HepG2 (cell line): ENCODE data around the gene C9orf85. TPM values are rescaled to one million over a fixed set of nuclear protein-coding genes. Genes with fewer than 3 reads are reported as not detected.

Experiments
- KDM1A ChIP-seq: IDR thresholded peaks from 2 replicates; pipeline ENCODE4 v1.6.1; 2016; ENCODE audit warnings: missing compliant biosample characterization
- MYPOP ChIP-seq: sonication (generic); formaldehyde crosslinking; IDR thresholded peaks from 2 replicates; pipeline ENCODE4 v1.8.1; 2023; ENCODE audit warnings: mild to moderate bottlenecking, moderate library complexity, missing genetic modification reagents
- NFATC3 ChIP-seq: sonication (generic); formaldehyde crosslinking; IDR thresholded peaks from 2 replicates; pipeline ENCODE4 v1.5.1; 2020; ENCODE audit warnings: mild to moderate bottlenecking, missing genetic modification reagents
- ZMAT5 ChIP-seq: sonication (generic); formaldehyde crosslinking; IDR thresholded peaks from 2 replicates; pipeline ENCODE4 v1.5.0; 2020; ENCODE audit warnings: mild to moderate bottlenecking, low read depth, missing genetic modification reagents, borderline replicate concordance
- polyA plus RNA-seq, 8 experiments: library from polyadenylated mRNA; depleted of rRNA in 3 of 8; stranded (reverse) in 7 of 8; unstranded in 1 of 8; fragments of >200 nt; fragmentation: Illumina TruSeq in 4 of 8; extraction: Trizol in 4 of 8; gene quantifications; 2 replicates each; pipeline versions ENCODE4 v1.2.1 to v1.2.3, GENCODE V29; 2011 to 2016; ENCODE audit warnings: low read depth in 4 of 8, missing spikeins in 1 of 8, mixed read lengths in 1 of 8; ENCODE audit not compliant: insufficient read depth in 1 of 8
- total RNA-seq, 5 experiments: library from RNA; depleted of rRNA; stranded (reverse); fragments of >200 nt; fragmentation: Illumina TruSeq; extraction: Trizol; gene quantifications; 2 replicates each; pipeline ENCODE4 v1.2.3, GENCODE V29; 2016; ENCODE audit warnings: low read depth in 1 of 5
- TF ChIP-seq, protein P1 (sequence below): sonication (generic); formaldehyde crosslinking; IDR thresholded peaks from 2 replicates; pipeline ENCODE4 v1.4.0; 2020; ENCODE audit warnings: missing genetic modification reagents, borderline replicate concordance
- TF ChIP-seq, protein P2 (sequence below): IDR thresholded peaks from 2 replicates; pipeline ENCODE4 v1.6.1; 2016; ENCODE audit warnings: missing genetic modification reagents, missing compliant biosample characterization
- TF ChIP-seq, protein P3 (sequence below): sonication (generic); formaldehyde crosslinking; IDR thresholded peaks from 2 replicates; pipeline ENCODE4 v1.5.0; 2020; ENCODE audit warnings: mild to moderate bottlenecking, missing genetic modification reagents, borderline replicate concordance

C9orf85 gene
- total and polyA plus RNA-seq, 2 of the 13 experiments (the other 11 are each of a cell fraction or from before 2014, with no cell fraction given): 9.9 to 13.9 TPM

- TF ChIP-seq, protein P1, sequence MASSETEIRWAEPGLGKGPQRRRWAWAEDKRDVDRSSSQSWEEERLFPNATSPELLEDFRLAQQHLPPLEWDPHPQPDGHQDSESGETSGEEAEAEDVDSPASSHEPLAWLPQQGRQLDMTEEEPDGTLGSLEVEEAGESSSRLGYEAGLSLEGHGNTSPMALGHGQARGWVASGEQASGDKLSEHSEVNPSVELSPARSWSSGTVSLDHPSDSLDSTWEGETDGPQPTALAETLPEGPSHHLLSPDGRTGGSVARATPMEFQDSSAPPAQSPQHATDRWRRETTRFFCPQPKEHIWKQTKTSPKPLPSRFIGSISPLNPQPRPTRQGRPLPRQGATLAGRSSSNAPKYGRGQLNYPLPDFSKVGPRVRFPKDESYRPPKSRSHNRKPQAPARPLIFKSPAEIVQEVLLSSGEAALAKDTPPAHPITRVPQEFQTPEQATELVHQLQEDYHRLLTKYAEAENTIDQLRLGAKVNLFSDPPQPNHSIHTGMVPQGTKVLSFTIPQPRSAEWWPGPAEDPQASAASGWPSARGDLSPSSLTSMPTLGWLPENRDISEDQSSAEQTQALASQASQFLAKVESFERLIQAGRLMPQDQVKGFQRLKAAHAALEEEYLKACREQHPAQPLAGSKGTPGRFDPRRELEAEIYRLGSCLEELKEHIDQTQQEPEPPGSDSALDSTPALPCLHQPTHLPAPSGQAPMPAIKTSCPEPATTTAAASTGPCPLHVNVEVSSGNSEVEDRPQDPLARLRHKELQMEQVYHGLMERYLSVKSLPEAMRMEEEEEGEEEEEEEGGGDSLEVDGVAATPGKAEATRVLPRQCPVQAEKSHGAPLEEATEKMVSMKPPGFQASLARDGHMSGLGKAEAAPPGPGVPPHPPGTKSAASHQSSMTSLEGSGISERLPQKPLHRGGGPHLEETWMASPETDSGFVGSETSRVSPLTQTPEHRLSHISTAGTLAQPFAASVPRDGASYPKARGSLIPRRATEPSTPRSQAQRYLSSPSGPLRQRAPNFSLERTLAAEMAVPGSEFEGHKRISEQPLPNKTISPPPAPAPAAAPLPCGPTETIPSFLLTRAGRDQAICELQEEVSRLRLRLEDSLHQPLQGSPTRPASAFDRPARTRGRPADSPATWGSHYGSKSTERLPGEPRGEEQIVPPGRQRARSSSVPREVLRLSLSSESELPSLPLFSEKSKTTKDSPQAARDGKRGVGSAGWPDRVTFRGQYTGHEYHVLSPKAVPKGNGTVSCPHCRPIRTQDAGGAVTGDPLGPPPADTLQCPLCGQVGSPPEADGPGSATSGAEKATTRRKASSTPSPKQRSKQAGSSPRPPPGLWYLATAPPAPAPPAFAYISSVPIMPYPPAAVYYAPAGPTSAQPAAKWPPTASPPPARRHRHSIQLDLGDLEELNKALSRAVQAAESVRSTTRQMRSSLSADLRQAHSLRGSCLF (CRISPR knock-in tag): no peak
- TF ChIP-seq NFATC3 (CRISPR knock-in tag) (no peak), MYPOP (CRISPR knock-in tag) (no peak), KDM1A (CRISPR knock-in tag) (no peak), ZMAT5 (CRISPR knock-in tag) (no peak)
- TF ChIP-seq, protein P2, sequence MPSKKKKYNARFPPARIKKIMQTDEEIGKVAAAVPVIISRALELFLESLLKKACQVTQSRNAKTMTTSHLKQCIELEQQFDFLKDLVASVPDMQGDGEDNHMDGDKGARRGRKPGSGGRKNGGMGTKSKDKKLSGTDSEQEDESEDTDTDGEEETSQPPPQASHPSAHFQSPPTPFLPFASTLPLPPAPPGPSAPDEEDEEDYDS (CRISPR knock-in tag): no peak
- TF ChIP-seq, protein P3, sequence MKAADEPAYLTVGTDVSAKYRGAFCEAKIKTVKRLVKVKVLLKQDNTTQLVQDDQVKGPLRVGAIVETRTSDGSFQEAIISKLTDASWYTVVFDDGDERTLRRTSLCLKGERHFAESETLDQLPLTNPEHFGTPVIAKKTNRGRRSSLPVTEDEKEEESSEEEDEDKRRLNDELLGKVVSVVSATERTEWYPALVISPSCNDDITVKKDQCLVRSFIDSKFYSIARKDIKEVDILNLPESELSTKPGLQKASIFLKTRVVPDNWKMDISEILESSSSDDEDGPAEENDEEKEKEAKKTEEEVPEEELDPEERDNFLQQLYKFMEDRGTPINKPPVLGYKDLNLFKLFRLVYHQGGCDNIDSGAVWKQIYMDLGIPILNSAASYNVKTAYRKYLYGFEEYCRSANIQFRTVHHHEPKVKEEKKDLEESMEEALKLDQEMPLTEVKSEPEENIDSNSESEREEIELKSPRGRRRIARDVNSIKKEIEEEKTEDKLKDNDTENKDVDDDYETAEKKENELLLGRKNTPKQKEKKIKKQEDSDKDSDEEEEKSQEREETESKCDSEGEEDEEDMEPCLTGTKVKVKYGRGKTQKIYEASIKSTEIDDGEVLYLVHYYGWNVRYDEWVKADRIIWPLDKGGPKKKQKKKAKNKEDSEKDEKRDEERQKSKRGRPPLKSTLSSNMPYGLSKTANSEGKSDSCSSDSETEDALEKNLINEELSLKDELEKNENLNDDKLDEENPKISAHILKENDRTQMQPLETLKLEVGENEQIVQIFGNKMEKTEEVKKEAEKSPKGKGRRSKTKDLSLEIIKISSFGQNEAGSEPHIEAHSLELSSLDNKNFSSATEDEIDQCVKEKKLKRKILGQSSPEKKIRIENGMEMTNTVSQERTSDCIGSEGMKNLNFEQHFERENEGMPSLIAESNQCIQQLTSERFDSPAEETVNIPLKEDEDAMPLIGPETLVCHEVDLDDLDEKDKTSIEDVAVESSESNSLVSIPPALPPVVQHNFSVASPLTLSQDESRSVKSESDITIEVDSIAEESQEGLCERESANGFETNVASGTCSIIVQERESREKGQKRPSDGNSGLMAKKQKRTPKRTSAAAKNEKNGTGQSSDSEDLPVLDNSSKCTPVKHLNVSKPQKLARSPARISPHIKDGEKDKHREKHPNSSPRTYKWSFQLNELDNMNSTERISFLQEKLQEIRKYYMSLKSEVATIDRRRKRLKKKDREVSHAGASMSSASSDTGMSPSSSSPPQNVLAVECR (CRISPR knock-in tag): no peak
- TF ChIP-seq, all 625 proteins: peak for 0
These were observed 7.0 kb downstream of the C9orf85 start (continued) for GRCh38 chr9:71918419-71918818.
